GM10266 (cell line): Measurements from ENCODE around the gene FNDC3B.

Source experiments
- DNase-seq: peaks from one replicate; pipeline ENCODE4 v3.0.0; 2012; ENCODE audit errors: extremely low spot score
- TF ChIP-seq, protein P1 (sequence below): IDR thresholded peaks from 2 replicates; pipeline ENCODE4 v1.5.1; 2012; ENCODE audit warnings: mild to moderate bottlenecking, low read depth; ENCODE audit not compliant: control insufficient read depth, insufficient read depth; ENCODE audit errors: missing control alignments

The FNDC3B gene

DNA sequence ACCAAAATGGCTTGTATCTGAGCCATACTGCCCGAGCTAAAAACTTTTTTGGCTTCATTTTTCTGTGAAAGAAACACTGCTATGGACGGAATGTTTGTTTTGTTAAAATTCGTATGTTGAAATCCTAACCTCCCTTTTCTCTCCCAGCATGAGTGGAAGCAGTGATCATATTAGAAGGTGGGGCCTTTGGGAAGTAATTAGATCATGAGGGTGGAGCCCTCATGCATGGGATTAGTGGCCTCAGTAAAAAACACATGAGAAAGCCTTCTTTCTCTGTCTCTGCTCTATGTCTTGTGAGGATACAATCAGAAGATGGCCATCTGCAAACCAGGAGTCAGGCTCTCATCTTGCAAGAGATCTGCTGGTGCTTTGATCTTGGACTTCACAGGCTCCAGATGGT, 7.4 kb upstream of the FNDC3B start:
- TF ChIP-seq, protein P1, sequence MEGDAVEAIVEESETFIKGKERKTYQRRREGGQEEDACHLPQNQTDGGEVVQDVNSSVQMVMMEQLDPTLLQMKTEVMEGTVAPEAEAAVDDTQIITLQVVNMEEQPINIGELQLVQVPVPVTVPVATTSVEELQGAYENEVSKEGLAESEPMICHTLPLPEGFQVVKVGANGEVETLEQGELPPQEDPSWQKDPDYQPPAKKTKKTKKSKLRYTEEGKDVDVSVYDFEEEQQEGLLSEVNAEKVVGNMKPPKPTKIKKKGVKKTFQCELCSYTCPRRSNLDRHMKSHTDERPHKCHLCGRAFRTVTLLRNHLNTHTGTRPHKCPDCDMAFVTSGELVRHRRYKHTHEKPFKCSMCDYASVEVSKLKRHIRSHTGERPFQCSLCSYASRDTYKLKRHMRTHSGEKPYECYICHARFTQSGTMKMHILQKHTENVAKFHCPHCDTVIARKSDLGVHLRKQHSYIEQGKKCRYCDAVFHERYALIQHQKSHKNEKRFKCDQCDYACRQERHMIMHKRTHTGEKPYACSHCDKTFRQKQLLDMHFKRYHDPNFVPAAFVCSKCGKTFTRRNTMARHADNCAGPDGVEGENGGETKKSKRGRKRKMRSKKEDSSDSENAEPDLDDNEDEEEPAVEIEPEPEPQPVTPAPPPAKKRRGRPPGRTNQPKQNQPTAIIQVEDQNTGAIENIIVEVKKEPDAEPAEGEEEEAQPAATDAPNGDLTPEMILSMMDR = no peak
- DNase-seq = no peak

DNA sequence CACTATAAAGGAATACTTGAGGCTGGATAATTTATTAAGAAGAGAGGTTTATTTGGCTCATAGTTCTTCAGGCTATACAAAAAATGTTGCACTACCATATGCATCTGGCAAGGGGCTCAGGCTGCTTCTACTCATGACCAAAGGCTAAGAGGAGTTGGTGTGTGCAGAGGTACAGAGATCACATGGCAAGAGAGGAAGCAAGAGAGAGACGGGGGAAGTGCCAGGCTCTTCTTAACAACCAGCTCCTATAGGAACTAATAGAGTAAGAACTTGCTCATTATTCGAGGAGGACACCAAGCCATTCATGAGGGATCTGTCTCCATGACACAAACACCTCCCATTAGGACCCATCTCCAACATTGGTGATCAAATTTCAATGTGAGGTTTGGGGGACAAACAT, 6.0 kb upstream of the FNDC3B start:
- TF ChIP-seq, protein P1 = no peak
- DNase-seq = no peak

DNA sequence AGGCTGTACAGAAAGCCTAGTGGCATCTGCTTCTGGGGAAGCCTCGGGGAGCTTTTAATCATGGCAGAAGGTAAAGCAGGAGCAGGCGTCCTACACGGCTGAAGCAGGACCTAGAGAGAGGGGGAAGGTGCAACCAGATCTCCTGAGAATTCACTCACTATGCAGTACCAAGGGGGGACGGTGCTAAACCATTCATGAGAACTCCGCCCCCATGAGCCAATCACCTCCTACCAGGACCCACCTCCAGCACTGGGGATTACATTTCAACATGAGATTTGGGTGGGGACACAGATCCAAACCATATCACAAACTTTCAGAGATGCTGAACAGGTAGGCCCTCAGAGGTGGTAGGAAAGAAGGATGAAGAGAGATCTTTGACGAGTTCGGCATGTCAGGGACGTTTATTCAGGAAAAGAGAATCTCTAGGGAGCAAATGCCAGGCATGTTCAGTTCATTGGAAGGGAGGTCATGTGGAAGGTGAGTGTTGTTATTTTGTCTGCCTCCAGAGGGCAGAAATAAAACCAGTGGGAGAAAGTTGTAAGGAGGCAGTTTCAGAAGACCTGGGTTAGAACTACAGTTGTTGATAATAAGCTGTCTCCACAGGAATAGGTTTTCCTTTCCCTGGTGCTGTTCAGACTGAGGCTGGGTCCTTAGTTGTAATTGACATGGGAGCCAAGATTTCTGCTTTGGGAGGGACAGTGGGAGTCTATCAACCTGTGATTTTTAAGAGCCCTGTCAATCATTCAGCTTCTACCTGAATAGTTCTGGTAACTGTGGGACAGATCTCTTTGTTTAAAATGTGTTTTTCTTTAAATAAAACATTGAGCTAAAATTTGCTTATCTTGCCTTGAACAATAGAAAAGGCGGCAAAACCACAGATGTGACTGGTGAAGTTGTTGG, 4.3 kb upstream of the FNDC3B start:
- peak; percentile 51 for DNase-seq
- TF ChIP-seq, protein P1 = peak; percentile 42

DNA sequence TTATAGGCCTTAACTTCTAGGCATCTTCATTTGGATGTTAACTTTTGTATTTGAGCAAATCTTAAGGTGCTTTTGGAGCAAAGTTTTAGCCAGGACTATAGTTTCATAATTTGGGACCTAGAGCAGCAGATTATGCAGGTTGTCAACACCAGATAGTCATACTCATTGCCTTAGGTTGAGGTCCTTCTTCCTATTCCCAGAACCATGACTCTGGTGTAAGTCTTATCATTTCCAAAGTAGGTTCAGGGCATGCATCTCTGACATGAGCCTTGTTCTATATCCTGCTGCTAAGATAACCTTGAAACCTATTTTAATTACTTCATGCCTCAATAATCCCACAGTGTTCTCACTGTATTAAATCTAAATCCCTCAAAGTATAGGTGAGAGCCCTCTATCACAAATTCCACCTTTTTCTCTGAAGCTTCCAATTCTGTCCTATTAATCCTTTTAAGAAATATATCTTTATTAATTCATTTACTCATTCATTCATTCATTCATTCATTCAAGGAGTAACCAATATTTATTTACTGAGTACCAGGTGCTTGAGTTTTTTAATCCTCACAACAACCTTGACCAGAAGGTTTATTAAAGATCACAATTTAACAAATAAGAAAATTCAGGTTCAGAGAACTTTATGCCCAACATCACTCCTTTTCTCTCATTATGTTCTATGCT, 2.7 kb upstream of the FNDC3B start:
- DNase-seq = no peak
- TF ChIP-seq, protein P1 = no peak

DNA sequence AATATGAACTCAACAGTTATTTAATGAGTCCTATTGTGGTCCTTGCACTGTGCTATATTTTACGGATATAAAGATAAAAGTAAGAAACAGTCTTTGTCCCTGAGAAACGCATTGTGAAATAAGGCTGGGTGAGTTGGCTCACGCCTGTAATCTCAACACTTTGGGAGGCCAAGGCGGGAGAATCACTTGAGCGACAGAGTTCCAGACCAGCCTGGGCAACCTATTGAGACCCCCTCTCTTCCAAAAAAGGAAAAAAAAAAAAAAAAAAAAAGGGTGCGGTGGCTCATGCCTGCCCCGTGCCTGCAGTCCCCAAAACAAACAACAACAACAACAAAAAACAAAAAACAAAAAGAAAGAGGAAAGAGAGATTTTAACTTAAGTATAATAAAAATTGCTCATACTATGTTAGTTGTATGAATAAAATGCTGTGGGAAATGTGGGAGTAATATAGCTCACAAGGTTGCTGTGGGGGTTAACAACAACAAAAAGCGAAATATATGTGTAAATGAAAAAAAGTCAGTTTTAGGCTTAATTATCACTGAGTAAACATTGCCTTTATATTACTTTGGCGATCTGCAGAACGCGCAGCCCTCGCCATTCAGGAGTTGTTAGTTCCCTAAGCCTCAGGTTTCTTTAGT, 461 bp upstream of the FNDC3B start:
- no peak for DNase-seq
- TF ChIP-seq, protein P1 = no peak

DNA sequence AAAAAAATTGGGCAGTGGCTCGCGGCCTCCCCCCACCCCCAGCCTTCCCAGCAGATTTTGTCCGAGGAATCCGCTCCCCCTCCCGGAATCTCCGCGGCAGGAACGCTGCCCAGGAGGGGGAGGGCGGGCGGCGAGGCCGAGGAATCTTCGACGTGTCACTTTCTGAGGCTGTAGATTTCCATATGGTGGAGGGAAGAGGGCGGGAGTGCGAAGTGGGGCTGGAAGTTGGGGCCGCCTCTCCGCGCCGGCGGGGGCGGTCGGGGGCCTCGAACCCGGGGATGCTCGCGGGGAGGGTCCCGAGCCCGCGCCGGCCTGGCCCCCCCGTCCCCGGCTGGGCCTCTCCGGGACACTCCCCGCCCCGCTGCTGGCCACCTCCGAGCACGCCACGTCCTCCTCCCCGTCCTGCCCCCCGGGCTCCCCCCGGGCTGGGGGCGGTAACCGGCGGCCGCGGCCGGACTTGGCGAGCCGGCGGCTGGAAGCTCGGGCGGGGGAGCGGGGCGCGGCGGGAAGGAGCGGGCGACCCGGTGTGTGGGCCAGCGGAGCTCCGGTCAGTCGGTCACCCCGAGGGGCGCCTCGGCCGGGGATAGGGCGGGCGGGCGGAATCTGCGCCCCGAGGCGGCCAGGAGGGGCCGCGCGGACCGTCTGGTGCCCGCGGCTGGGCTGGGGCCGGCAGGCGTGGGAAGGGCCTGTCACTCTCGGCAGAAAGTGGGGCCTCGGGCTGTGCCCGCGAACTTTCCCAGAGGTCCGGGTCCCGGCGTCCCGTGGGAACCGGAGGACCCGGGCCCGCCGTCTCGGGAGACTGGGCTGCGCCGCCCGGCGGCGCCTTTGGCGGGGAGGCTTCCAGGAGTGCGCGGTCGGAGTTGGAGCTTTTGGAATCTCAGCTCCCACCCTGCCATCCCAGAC, 951 bp downstream of the FNDC3B start:
- TF ChIP-seq, protein P1 = peak; percentile 37
- peak; percentile 88 for DNase-seq
